Upper lobe of left lung (tissue), 4 donors: ENCODE data around the gene ADCY4.

Source experiments
- POLR2AphosphoS5 ChIP-seq, 2 donors: sonication (generic); formaldehyde crosslinking; IDR thresholded peaks; one replicate each; pipeline ENCODE4 v1.5.1; 2017; ENCODE audit warnings: antibody characterized with exemption in 2 of 2
- TF ChIP-seq, protein P1 (sequence below), 6 experiments: fragments of 450-650 bp in 4 of 6; fragments of 200-600 bp in 2 of 6; sonication (generic) in 2 of 6; IDR thresholded peaks; one replicate each; pipeline ENCODE4 v1.5.1; 2016 to 2019; ENCODE audit warnings: antibody characterized with exemption in 6 of 6

GRCh38 chr14:24377657-24378056 is 42.8 kb upstream of the ADCY4 start:
- TF ChIP-seq POLR2AphosphoS5 (IDR thresholded peaks at IDR 0.05), result no peak
- TF ChIP-seq, protein P1, sequence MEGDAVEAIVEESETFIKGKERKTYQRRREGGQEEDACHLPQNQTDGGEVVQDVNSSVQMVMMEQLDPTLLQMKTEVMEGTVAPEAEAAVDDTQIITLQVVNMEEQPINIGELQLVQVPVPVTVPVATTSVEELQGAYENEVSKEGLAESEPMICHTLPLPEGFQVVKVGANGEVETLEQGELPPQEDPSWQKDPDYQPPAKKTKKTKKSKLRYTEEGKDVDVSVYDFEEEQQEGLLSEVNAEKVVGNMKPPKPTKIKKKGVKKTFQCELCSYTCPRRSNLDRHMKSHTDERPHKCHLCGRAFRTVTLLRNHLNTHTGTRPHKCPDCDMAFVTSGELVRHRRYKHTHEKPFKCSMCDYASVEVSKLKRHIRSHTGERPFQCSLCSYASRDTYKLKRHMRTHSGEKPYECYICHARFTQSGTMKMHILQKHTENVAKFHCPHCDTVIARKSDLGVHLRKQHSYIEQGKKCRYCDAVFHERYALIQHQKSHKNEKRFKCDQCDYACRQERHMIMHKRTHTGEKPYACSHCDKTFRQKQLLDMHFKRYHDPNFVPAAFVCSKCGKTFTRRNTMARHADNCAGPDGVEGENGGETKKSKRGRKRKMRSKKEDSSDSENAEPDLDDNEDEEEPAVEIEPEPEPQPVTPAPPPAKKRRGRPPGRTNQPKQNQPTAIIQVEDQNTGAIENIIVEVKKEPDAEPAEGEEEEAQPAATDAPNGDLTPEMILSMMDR (IDR thresholded peaks at IDR 0.05), result no peak
